Embryonic facial prominence (tissue), 1 donor: ENCODE data around the gene SMAD1.

Experiments used
- DNase-seq: peaks from one replicate; pipeline ENCODE4 v3.0.0-alpha.2; 2016; ENCODE audit errors: extremely low spot score

Gene SMAD1

DNA sequence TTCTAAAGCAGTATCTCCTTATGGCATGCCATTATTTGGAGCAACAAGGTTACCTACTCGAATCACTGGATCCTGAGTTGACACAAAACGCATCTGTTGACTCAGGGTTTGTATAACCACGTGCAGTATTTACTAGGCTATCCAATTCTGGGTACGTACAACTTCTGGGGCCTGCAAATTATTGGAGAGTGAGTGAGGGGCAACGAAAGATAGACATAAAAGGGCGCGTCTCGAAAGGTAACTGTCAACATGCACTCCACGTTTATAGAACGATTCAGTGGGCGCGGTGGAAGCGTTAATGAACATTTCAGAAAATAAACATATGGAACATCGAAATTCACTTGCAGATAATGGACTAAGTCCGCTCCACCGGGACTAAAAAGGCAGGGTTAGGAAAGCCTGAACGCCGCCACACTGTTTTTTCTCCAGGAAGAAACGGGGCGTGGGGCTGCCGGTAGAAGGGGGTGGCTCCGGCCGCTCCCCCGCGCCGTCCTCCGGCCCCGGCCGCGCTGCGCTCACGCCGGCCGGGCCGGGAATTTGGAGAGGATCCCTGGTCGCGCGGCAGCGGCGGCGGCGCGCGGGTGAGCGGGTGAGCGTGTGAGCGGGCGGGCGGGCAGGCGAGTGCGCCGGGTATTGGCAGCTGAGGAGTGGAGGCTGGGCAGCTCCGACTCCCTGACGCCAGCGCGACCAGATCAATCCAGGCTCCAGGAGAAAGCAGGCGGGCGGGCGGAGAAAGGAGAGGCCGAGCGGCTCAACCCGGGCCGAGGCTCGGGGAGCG lies at the start of gene SMAD1:
TSS of gene SMAD1 (plus strand) at position 690 of the 778 bp plus-strand sequence. CDS start 32,761 bp downstream, outside the sequence.
- peak; percentile 72 for DNase-seq

DNA sequence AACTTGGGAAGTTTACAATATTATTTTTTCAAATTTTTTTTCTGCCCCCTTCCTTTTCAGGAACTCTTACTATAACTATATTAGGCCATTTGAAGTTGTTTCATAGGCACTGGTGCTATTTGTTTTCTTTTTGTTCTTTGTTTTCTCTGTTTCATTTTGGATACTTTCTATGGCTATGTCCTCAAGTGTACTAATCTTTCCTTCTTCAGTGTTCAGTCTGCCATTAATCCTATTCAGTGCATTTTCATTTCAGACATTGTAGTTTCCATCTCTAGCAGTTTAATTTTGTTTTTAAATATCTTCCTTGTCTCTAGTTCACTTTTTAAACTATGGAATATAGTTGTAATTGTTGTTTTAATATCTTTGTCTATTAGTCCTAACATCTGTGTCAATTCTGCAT lies 48.0 kb upstream of the SMAD1 start:
- DNase-seq, result no peak

DNA sequence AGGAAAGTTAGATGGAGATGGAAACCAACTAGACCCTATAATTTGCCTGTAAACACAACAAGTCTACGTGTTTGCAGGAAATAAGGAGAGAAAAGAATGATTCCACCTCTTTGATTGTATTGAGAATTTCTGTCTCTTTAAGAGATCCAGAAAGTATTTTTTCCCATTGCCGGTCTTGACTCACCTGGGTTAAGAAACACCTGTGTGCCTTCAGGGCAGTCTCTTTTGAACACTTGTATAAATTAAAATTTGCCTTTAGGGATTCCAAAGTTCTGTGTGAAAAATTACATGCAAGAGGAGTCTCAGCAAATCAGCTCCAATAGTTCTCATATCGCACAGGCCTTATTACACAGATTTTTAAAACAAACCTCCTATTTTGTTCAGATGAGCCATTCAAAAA lies 46.0 kb upstream of the SMAD1 start:
- no peak for DNase-seq

DNA sequence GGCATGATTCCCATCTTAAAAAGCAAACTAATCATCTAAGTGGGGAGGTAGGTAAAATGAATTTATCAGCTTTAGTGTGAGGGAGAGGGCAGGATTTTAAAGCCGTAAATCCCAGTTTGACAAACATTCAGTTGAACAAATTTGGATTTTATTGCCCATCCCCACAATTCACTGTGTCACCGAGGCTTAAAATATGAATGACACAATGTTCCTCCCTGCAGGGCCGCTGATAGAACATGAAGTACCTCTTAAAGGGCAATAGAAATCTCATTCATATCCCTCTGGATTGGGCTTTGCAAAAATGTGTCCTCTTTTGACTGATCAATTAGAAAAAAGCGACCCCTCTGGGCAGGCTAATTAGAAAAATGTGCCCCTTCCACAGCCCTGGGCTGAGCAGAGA lies 45.5 kb upstream of the SMAD1 start:
- DNase-seq, result no peak

DNA sequence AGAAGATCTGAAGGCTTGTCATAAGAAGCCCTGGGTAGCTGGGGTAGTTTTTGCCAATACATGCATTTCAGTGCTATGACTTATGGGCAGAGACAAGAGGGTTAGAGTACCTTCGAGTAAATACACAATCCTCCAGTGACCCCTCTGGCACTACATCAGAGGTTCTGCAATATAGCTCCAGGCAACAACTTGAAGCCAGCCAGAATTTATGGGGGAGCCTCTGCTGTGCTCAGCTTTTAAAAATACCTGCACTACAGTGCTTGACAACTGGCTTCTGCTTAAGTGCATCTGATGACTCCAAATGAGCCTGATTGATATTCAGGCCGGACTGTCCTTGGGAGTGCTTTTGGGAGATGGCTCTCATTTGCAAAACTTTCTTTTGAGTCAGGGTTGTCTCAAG lies 44.9 kb upstream of the SMAD1 start:
- DNase-seq, result no peak

DNA sequence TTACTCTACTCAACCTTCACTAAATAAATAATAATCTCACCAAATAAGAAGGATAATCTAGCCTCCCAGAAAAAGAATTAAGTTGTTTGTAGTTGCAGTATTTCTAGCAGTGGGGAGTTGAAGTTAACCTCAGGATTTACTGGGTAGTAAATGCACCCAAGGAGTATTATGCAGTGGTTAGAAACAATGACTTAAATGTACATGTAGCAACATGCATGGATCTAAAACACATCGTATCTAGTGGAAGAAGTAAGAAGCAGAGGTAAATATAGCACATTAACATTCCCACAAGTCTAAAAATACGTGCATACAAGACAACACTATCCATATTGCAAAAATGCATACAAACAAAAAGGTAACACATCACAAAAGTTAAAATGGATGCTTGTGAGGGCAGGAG lies 44.2 kb upstream of the SMAD1 start:
- DNase-seq, result no peak

DNA sequence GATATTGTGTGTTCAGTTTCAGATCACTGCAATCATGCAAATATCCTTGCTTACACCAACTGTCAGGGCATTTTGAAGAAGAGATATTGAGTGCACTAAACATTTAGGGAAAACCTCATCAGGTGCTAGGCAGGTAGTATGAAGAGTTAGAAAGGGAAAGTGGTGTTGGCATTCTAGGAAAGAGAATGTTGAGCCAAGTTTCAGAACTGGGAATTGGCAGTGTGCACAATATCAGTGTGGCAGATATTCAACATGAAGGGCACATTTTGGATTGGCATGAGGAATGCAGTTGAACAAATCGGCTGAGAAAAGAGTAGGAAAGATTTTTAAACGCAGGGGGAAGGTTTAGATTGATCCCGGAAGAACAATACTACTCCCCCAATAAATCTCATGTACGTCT lies 43.4 kb upstream of the SMAD1 start:
- no peak for DNase-seq

DNA sequence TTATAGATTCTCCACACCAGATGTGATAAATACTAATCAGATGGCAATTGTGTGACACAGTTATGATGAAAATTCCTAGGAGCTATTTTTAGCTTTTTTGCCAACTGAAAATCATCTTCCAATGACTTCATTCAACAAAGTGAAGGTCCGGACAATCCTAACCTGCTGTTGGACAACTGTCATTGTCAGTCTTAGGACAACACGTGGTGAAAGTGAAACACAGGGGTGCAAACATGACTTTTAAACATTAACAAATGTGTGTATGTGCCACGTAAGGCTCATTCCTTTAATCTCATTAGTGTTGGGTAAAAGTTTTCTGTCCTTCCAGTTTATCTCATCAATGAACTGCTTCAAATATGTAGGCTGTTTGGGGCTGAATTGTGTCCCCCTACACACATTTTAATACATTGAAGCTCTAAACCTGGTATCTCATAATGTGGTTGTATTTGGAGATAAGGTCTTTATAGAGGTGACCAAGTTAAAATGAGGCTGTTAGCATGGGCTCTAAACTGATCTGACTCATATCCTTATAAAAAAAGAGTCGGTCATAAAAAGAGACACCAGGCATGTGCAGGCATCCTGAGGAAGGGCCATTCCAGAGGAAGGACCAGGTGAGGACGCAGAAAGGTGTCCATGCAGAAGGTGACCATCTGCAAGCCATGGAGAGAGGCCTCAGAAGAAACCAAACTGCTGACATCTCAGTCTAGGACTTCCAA lies 41.2 kb upstream of the SMAD1 start:
- DNase-seq, result no peak

DNA sequence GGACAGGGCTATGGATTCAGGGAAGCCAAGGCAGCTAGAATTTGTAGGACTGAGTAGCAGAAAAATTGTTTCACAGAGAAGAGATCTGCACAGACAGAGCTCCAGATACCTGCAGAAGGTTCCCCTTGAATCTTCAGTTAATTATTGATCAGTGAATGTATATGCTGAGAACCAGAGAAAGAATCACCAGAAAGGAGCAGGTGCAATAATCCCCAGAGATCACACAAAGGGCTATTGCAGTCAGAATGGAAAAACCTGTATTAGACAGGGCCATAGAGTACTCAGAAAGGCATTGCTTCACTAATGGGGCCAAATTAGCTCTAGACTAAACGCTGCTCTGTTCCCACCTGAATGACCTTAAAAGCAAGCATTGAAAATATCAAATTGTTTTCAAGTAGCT lies 35.5 kb upstream of the SMAD1 start:
- no peak for DNase-seq

DNA sequence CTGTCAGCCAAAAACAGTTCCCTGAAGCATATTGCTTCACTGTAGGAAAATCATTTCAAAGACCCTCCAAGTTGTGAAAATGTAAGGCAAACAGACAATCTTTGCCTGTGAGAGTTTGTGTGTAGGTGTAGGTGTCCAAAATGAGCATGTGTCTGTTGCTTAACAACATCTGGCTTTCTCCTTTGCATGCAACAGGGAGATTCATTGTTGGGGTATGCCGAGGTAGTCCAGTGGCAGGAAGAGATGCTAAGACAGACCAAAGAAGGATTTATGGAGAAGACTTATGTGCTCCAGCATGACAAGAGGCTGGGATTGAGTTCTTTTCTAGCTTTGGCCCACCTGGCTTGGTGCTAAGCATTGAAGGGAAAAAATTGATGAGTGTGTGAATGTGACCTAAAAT lies 29.8 kb upstream of the SMAD1 start:
- no peak for DNase-seq

DNA sequence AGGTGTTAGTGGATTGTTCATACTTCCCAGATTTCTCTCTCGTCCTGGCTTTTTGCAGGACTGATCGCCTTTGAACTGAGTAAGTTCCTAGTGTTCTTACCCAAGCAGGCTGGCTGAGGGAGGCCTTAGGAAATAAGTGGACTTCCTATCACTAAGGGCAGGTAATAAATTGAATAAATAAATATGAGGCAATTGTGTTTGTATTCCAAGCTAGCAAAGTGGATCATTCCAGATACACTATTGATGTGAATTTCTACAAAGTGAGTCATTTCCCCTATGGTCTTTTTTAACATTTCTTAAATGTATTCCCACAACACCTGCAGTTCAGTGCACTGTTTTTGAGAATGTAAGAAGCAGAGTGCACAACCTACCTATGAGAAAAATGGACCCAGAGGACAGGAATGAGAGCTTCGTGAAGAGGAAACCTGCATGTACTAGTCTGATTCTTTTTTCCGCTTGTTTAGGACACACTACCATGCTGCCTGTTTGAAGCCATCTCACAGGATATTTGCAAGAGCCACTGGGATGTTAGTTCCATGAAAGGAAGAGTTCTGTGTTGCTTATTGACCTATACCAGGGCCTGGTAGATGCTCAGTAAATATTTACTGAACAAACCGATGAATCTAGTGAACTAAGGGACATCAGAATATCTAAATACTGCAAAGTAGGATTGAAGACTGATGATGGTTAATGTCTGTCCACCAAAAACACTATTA lies 29.0 kb upstream of the SMAD1 start:
- DNase-seq, result no peak

DNA sequence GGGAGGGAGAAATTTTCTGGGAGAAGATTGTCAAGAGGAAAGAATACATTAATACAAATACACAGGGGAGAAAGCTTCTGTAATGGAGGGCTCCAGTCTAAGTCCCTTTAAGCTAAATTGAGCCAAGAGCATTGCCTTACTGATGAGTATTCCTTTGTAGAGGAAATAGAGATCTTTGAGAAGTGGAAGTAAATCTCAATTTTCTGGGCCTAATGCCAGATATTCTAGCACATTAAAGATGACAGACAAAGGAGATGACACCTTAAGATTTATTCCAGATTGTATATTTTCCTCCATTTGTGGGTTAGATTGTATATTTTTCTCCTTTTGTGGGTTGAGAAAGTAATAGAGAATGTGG lies 28.5 kb upstream of the SMAD1 start:
- DNase-seq, result no peak

DNA sequence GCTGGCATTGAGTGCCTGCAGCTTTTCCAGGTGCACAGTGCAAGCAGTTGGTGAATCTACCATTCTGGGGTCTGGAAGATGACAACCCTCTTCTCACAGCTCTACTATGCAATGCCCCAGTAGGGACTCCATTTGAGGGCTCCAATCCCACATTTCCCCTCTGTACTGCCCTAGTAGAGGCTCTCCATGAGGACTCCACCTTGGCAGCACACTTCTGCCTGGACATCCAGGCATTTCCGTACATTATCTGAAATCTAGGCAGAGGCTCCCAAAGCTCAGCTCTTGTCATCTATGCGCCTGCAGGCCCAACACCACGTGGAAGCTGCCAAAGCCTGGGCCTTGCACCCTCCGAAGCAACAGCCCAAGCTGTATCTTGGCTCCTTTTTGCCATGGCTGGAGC lies 8.4 kb upstream of the SMAD1 start:
- no peak for DNase-seq

DNA sequence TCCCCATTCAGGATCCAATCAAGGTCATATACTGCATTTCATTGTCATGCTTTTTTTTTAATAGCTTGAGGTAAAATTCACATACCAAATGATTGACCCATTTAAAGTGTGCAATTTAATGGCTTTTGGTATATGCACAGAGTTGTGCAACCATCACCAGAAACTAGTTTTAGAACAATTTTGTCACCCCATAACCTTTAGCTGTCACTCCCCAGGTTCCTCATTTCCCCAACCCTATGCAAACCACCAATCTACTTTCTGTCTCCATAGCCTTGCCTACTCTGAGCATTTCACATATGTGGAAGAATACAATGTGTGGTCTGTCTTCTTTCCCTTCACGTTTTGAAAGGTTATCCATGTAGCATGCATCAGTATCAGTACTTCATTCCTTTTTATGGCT lies 1.4 kb upstream of the SMAD1 start:
- DNase-seq, result no peak

DNA sequence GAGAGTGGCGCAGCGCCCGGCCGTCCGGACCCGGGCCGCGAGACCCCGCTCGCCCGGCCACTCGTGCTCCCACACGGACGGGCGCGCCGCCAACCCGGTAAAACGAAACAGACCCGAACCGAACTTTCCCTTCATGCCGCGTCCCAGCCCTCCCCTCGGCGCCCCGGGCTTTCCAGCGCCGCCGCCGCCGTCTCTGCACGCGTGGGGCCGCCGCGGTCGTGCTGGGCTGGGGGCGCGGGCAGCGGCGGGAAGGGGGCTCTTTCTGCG lies 222 bp downstream of the SMAD1 start:
- no peak for DNase-seq

DNA sequence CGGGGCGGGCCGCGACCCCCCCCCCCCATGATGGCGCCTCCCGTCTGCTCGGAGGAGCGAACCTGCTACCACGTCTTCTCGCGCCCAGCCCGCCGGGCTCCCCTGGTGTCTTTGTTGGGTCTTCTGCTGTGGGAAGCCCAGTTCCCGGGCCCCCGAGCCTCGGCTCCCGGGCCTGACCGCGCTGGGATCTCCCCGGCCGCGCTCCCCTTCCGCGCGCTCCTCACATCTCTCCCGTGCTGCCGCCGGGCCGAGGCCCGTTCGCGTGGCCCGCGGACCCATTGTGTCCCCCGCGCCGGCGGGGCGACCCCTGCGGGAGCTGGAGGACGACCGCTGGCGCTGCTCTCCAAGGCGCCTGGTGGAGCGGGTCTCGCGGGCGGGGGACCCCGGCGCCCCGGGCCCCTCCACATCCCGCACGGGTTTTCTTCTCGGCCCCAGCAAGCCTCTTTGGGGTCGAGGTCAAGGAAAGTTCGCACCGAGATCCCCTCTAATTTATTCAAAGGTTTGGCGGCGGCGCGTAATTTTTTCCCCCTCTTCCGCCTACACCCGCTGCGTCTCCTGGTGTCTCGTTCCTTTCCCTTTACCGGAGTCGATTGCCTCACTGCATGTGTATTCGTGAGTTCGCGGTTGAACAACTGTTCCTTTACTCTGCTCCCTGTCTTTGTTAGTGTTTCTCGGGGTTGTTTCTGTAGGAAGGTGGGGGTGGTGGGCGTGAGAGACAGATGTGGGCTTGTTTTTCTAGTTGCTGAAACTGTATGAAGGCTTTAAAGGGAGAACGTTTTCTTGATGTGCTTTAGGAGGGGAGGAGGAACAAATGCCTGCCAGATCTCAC lies 770 bp downstream of the SMAD1 start:
- DNase-seq, result peak; percentile 83

DNA sequence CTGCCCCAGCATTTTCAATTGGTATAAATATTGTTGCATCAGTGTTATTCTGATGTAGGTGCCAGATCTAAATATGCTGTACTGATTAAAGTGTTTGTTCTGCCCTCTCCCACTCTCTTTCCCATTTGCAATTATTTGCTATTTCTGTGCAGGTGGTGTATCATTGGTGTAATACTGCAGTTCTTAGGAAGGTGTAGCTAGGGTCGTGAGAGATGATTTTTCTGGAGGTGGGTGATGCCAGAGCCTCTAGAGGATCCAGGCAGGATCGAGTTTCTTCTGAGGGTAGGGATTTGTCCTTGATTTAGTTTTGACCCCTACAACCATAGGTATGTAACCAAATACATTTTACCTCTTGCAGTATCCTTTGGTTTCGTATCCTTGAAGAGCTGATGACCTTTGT lies 1.9 kb downstream of the SMAD1 start:
- DNase-seq, result no peak

DNA sequence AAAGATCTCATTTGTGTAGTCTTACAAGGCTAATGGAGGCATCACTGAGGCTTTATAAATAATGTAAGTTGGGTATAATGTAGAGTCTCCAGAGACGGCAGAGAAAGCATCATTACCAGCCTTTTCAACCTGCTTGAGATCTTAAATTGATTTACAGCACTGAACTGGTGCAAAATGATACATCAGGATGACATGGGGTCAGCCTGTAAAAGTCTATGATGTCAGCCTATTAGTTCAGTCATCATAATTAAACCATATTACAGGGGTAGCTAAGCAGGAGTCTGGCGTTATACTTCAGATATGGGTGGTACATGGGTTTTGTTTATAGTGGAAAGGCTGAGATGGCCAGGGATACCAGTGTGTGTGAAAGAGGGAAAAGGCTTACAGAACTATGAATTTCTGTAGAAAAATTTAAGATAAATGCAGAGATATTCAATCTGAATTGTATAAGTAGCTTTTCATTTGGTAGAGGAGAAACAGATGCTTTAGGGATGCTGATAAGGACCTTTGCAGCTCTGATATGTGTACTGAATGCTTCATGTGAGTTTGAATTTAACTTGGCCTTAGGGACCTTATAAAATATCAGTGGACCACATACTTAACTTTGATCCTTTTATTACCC lies 2.7 kb downstream of the SMAD1 start:
- DNase-seq, result no peak

DNA sequence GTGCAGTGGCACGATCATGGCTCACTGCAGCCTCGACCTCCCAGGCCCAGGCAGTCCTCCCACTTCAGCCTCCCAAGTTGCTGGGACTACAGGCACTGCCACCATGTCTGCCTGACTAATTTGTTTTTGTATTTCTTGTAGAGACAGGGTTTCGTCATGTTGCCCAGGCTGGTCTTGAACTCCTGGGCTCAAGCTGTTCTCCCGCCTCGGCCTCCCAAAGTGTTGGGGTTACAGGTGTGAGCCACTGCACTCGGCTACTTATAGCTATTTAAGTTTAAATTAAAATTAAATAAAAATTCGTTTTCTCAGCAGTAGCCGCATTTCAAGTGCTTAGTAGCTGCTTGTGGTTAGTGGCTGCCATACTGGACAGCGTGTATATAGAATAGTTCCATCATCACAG lies 3.5 kb downstream of the SMAD1 start:
- DNase-seq, result no peak

DNA sequence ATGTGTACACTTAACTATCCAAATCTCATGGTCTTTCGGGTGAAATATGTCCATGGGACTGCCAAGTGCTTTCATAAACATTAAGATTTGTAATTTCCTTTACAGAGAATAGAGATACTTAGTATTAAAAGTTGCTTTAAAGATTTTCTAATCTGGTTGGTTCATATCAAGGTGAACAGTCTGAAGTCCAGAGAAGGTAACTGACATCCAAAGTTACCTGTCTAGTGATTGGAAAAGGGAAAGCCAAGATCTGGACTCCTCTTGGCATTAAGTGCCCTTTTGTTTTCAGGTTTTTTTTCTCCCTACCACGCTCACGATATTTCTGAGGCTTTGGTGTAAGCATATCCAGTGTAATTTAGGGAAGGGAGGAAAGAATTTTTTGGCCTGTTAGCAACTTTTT lies 5.0 kb downstream of the SMAD1 start:
- no peak for DNase-seq

DNA sequence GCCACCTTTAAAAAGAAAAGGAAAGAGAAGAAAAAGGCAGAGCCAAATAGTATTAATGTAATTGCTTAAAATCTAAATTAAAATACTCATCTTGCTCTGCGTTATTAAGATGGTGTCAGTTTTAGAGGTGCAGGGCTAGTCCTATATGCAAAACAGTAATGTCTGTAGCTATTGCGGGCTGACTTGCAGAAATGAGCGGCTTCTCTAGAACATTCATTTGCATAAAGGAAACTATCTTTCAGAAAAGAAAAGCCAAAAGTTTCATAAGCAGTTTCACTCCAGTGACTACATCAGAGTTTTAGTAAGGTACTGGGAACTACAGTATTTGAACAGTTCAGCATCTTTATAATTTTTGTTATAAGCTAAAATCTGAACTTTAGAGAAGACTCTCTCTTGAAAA lies 6.0 kb downstream of the SMAD1 start:
- no peak for DNase-seq

DNA sequence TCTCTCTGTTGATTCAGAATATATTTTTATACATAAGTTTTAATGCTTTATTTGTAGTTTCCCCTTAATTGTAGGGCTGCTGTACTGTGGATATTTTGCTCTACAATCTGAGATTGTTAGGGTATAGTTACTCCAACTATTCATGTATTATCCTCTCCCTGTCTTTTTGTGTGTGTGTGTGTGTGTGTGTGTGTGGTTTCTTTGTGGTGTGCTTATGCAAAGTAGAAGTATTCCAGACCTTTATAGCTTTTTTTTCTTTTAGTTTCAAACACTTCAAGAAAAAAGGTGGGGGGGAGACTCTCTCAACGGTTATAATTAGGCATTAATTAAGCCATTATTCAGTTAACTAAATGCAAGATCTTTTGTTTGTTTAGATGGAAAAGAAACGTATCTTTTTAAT lies 6.7 kb downstream of the SMAD1 start:
- no peak for DNase-seq
